Hepatocyte (in vitro differentiated cells): Measurements from ENCODE around the gene ATAD1. TPM values are rescaled to one million over a fixed set of nuclear protein-coding genes. Genes with fewer than 3 reads are reported as not detected.

ENCODE experiments used
- DNase-seq: peaks from one replicate; pipeline ENCODE4 v3.0.0-alpha.2; 2016; ENCODE audit warnings: low spot score
- H2AFZ ChIP-seq: fragments of 200-600 bp; sonication (generic); 2 replicates; pipeline ENCODE4 v1.6.0; 2016; ENCODE audit warnings: antibody characterized with exemption, mild to moderate bottlenecking
- H3K27ac ChIP-seq: fragments of 200-600 bp; sonication (generic); 2 replicates; pipeline ENCODE4 v1.5.1; 2016; ENCODE audit warnings: mild to moderate bottlenecking
- H3K27me3 ChIP-seq: fragments of 200-600 bp; sonication (generic); 2 replicates; pipeline ENCODE4 v1.6.1; 2016
- H3K36me3 ChIP-seq: fragments of 200-600 bp; sonication (generic); replicated peaks from 2 replicates; pipeline ENCODE4 v1.5.1; 2016; ENCODE audit warnings: low read depth; ENCODE audit not compliant: insufficient read depth
- H3K4me1 ChIP-seq: fragments of 200-600 bp; sonication (generic); 2 replicates; pipeline ENCODE4 v1.5.1; 2016; ENCODE audit warnings: mild to moderate bottlenecking, moderate library complexity; ENCODE audit not compliant: insufficient read depth
- H3K4me2 ChIP-seq: fragments of 200-600 bp; sonication (generic); 2 replicates; pipeline ENCODE4 v1.6.0; 2016
- H3K4me3 ChIP-seq: fragments of 200-600 bp; sonication (generic); 2 replicates; pipeline ENCODE4 v1.5.1; 2016; ENCODE audit warnings: mild to moderate bottlenecking
- H3K79me2 ChIP-seq: fragments of 200-600 bp; sonication (generic); 2 replicates; pipeline ENCODE4 v1.6.0; 2017; ENCODE audit warnings: mild to moderate bottlenecking
- H3K9me2 ChIP-seq: fragments of 200-600 bp; sonication (generic); replicated peaks from 2 replicates; pipeline ENCODE4 v1.6.0; 2017; ENCODE audit warnings: mild to moderate bottlenecking; ENCODE audit not compliant: insufficient read depth
- H3K9me3 ChIP-seq: fragments of 200-600 bp; sonication (generic); 2 replicates; pipeline ENCODE4 v1.5.1; 2016; ENCODE audit warnings: low read depth, mild to moderate bottlenecking
- H4K20me1 ChIP-seq: fragments of 200-600 bp; sonication (generic); 2 replicates; pipeline ENCODE4 v1.6.0; 2016; ENCODE audit warnings: mild to moderate bottlenecking; ENCODE audit not compliant: insufficient read depth, poor library complexity, severe bottlenecking
- CTCF ChIP-seq: fragments of 200-600 bp; sonication (generic); IDR thresholded peaks from 2 replicates; pipeline ENCODE4 v1.5.1; 2016; ENCODE audit warnings: antibody characterized with exemption, mild to moderate bottlenecking; ENCODE audit not compliant: poor library complexity
- EZH2 ChIP-seq: fragments of 200-600 bp; sonication (generic); IDR thresholded peaks from 2 replicates; pipeline ENCODE4 v1.6.1; 2016; ENCODE audit warnings: antibody characterized with exemption, mild to moderate bottlenecking, borderline replicate concordance
- EZH2phosphoT487 ChIP-seq: fragments of 200-600 bp; sonication (generic); IDR thresholded peaks from one replicate; pipeline ENCODE4 v1.6.1; 2018; ENCODE audit warnings: antibody characterized with exemption, mild to moderate bottlenecking, low read depth, moderate library complexity; ENCODE audit not compliant: unreplicated experiment, severe bottlenecking
- WGBS: methylation state at CpG from one replicate; pipeline ENCODE4 v1.1.6; 2016; ENCODE audit warnings: low lambda C conversion rate; ENCODE audit errors: missing lambda C conversion rate; 5-methylcytosine and 5-hydroxymethylcytosine counted together
- polyA plus RNA-seq: library from polyadenylated mRNA; unstranded; fragments of >200 nt; fragmentation: Nextera tagmentation; extraction: Ambion mirVana; gene quantifications from 2 replicates; pipeline ENCODE4 v1.2.1, GENCODE V29; 2016
- total RNA-seq: library from RNA; depleted of rRNA; stranded (reverse); fragments of >200 nt; gene quantifications from 2 replicates; pipeline ENCODE4 v1.2.3, GENCODE V29; 2014

ATAD1 gene
- total and polyA plus RNA-seq, 2 experiments from 2014 or later, result 33.4 to 50.7 TPM

GRCh38 chr10:87715552-87716347 lies 102.3 kb downstream of the ATAD1 start:
- no peaks in the 10 kb centered on the region for H3K9me2 ChIP-seq
- H3K9me3 ChIP-seq, result no peaks in the 10 kb centered on the region
- peaks cover 5% of the 10 kb centered on the region for H3K4me1 ChIP-seq
- H3K79me2 ChIP-seq, result no peaks in the 10 kb centered on the region
- H3K27me3 ChIP-seq, result no peaks in the 10 kb centered on the region
- no peak overlapping the region for H3K4me2 ChIP-seq
- H3K27ac ChIP-seq, result no peak overlapping the region
- no peaks in the 10 kb centered on the region for H3K36me3 ChIP-seq
- TF ChIP-seq EZH2phosphoT487 (no peak), EZH2 (no peak), CTCF (no peak)
- DNase-seq, result no peak
- no peak overlapping the region for H2AFZ ChIP-seq
- WGBS, result 97% methylated on average over 3 of the region's 3 CpGs
- H4K20me1 ChIP-seq, result no peaks in the 10 kb centered on the region
- H3K4me3 ChIP-seq, result no peak overlapping the region

GRCh38 chr10:87713707-87714106 lies 104.3 kb downstream of the ATAD1 start:
- H3K4me2 ChIP-seq, result peak overlapping the region; percentile 40
- H3K9me3 ChIP-seq, result no peaks in the 10 kb centered on the region
- H3K27ac ChIP-seq, result peak overlapping the region; percentile 35
- H3K36me3 ChIP-seq, result no peaks in the 10 kb centered on the region
- no peaks in the 10 kb centered on the region for H3K79me2 ChIP-seq
- H3K4me1 ChIP-seq, result peaks cover 5% of the 10 kb centered on the region
- no peaks in the 10 kb centered on the region for H3K27me3 ChIP-seq
- no peaks in the 10 kb centered on the region for H4K20me1 ChIP-seq
- no peak for DNase-seq
- TF ChIP-seq EZH2, result no peak
- no peak for TF ChIP-seq EZH2phosphoT487
- TF ChIP-seq CTCF, result no peak
- WGBS, result 26% methylated on average over 3 of the region's 3 CpGs
- H3K9me2 ChIP-seq, result no peaks in the 10 kb centered on the region
- H2AFZ ChIP-seq, result no peak overlapping the region
- H3K4me3 ChIP-seq, result no peak overlapping the region

GRCh38 chr10:87712913-87713616 lies 105.0 kb downstream of the ATAD1 start:
- H3K9me3 ChIP-seq, result no peaks in the 10 kb centered on the region
- 67% methylated on average over 11 of the region's 11 CpGs for WGBS
- no peak for DNase-seq
- no peaks in the 10 kb centered on the region for H4K20me1 ChIP-seq
- H3K4me1 ChIP-seq, result peaks cover 5% of the 10 kb centered on the region
- H3K4me2 ChIP-seq, result peak overlapping the region; percentile 40
- H3K27ac ChIP-seq, result peak overlapping the region; percentile 35
- H2AFZ ChIP-seq, result no peak overlapping the region
- H3K27me3 ChIP-seq, result no peaks in the 10 kb centered on the region
- TF ChIP-seq EZH2phosphoT487 (no peak), CTCF (no peak), EZH2 (no peak)
- no peaks in the 10 kb centered on the region for H3K79me2 ChIP-seq
- no peaks in the 10 kb centered on the region for H3K9me2 ChIP-seq
- no peak overlapping the region for H3K4me3 ChIP-seq
- H3K36me3 ChIP-seq, result no peaks in the 10 kb centered on the region
